Measurements from ENCODE around the gene GRPEL1.

Gene GRPEL1

DNA sequence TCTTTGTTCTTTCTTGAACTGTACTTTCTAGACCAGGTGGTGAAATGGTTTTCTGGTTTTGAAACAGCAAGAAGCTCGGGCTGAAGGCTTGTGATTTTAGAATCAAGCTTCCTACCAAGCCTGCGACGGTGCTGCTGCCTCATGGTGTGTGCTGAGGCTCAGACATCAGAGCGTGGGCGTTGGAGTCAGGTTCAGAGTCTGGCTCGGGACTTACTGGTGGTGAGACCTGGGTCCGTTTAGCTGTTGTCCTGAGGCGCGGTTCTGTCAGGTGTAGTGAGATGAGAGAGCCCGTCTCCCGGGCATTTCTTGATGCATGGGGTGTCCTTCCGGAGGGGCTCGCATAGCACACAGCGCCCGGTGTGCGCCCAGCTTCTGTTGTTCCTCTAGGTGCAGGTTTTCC is 44.4 kb downstream of the GRPEL1 start:
- TF ChIP-seq, protein P1, sequence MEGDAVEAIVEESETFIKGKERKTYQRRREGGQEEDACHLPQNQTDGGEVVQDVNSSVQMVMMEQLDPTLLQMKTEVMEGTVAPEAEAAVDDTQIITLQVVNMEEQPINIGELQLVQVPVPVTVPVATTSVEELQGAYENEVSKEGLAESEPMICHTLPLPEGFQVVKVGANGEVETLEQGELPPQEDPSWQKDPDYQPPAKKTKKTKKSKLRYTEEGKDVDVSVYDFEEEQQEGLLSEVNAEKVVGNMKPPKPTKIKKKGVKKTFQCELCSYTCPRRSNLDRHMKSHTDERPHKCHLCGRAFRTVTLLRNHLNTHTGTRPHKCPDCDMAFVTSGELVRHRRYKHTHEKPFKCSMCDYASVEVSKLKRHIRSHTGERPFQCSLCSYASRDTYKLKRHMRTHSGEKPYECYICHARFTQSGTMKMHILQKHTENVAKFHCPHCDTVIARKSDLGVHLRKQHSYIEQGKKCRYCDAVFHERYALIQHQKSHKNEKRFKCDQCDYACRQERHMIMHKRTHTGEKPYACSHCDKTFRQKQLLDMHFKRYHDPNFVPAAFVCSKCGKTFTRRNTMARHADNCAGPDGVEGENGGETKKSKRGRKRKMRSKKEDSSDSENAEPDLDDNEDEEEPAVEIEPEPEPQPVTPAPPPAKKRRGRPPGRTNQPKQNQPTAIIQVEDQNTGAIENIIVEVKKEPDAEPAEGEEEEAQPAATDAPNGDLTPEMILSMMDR (conservative IDR thresholded peaks at IDR 0.05; ENCODE audit: low read length): no peak
- H3K4me3 ChIP-seq (ENCODE audit: low read length): no peak overlapping the region
- no peak for DNase-seq (ENCODE audit: low read depth)

- DNase-seq (ENCODE audit: low read depth): peak; percentile 94
- no peak overlapping the region for H3K4me3 ChIP-seq (ENCODE audit: low read length)
- TF ChIP-seq, protein P1 (conservative IDR thresholded peaks at IDR 0.05; ENCODE audit: low read length): 0 out of 2 replicates have a peak, but pooled peaks have one; percentile 3
Observed at GRCh38 chr4:7021930-7022664, 45.8 kb downstream of the GRPEL1 start.

GRCh38 chr4:7021355-7021754 is 46.5 kb downstream of the GRPEL1 start:
- H3K4me3 ChIP-seq (ENCODE audit: low read length): no peak overlapping the region
- TF ChIP-seq, protein P1 (conservative IDR thresholded peaks at IDR 0.05; ENCODE audit: low read length): no peak
- DNase-seq (ENCODE audit: low read depth): no peak

GRCh38 chr4:7020856-7021255 is 47.0 kb downstream of the GRPEL1 start:
- H3K4me3 ChIP-seq (ENCODE audit: low read length): no peak overlapping the region
- TF ChIP-seq, protein P1 (conservative IDR thresholded peaks at IDR 0.05; ENCODE audit: low read length): no peak
- DNase-seq (ENCODE audit: low read depth): no peak

DNA sequence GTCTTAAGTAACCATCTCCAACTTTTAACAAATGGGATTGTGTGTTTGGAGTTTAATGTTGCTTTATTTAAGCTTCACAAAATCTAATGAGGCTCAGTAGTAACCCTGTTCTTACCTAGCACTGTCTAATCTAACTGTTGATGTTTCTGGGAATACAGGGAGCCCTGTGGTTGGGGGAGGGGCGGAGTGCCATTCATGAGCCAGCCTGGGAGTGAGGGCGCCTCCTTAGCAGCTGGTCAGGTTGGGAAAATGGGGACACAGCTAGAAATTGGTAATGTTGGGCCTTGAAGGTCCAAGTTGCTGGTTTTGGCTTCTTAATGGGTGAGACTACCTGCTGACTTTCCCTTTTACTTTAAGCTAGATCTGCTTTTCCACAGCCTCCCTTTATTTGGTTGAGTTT is 47.6 kb downstream of the GRPEL1 start:
- H3K4me3 ChIP-seq (ENCODE audit: low read length): no peak overlapping the region
- TF ChIP-seq, protein P1 (conservative IDR thresholded peaks at IDR 0.05; ENCODE audit: low read length): no peak
- DNase-seq (ENCODE audit: low read depth): no peak

DNA sequence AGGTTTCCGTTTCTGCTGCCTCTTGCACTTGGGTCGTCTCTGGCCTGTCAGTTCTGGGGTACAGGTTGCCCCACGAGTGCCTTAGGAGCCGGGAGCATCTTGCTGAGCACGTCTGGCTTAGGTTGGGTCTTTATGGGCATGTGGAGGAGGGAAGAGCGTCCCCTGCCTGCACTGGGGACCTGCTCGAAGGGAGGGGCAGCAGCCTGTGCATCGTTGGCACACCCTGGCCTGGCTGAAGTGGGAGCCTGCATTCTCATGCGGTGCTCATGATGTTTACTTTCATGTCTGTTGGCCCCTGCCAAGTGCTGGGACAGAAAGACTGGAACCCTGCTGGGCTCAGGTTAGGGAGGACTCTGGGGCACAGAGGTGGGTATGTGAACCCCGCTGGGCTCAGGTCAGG is 48.5 kb downstream of the GRPEL1 start:
- TF ChIP-seq, protein P1 (conservative IDR thresholded peaks at IDR 0.05; ENCODE audit: low read length): no peak
- no peak for DNase-seq (ENCODE audit: low read depth)
- H3K4me3 ChIP-seq (ENCODE audit: low read length): no peak overlapping the region

DNA sequence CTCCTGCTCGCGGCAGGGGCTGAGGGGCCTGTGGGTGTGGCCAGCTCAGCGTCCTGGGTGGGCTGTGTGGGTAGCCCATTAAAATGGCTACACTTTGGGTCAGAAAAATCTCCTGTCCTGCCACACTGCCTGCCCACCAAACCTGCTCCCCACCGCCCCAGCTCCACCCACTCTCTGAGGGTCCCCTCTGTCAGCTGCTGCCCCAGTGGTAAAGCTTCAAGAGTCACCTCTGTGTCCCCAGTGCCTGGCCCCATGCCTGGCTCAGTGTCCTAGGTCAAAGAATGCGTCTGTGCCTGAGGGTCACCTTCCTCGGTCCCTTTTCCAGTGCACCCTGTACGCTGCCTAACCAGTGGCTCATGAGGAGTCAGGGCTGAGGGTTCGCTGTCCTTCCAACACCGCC is 49.6 kb downstream of the GRPEL1 start:
- TF ChIP-seq, protein P1 (conservative IDR thresholded peaks at IDR 0.05; ENCODE audit: low read length): no peak
- H3K4me3 ChIP-seq (ENCODE audit: low read length): no peak overlapping the region
- DNase-seq (ENCODE audit: low read depth): no peak

Data from AG10803 (cell line).